GM12801 (cell line): ENCODE results near the gene IFI27.

Source experiments
- CTCF ChIP-seq: IDR thresholded peaks from one replicate; pipeline ENCODE4 v1.5.1; 2011; ENCODE audit warnings: control low read depth; ENCODE audit not compliant: insufficient read length; ENCODE audit errors: extremely low read depth

Gene IFI27

GRCh38 chr14:94161058-94161457 is 50.5 kb downstream of the IFI27 start:
- TF ChIP-seq CTCF = no peak

GRCh38 chr14:94161981-94162380 is 51.4 kb downstream of the IFI27 start:
- no peak for TF ChIP-seq CTCF

GRCh38 chr14:94162466-94162865 is 51.9 kb downstream of the IFI27 start:
- TF ChIP-seq CTCF = no peak

GRCh38 chr14:94163796-94164195 is 53.3 kb downstream of the IFI27 start:
- TF ChIP-seq CTCF = no peak

- no peak for TF ChIP-seq CTCF
These were observed 54.3 kb downstream of the IFI27 start for GRCh38 chr14:94164685-94165431.

GRCh38 chr14:94165744-94166143 is 55.2 kb downstream of the IFI27 start:
- TF ChIP-seq CTCF = no peak
